Kidney capillary endothelial cell (primary cell): ENCODE results near the gene LRP10.
"Not testable (repeated sequence)": the region's sequence is repeated elsewhere in the genome, so short reads cannot be mapped to it uniquely, and the experiment has no call there.

Experiments
- DNase-seq: peaks from one replicate; pipeline ENCODE4 v3.0.0-alpha.2; 2018; ENCODE audit warnings: low spot score

LRP10 gene

GRCh38 chr14:22887260-22887989 is 15.9 kb downstream of the LRP10 start:
- DNase-seq = no peak

GRCh38 chr14:22887990-22888378 is 16.4 kb downstream of the LRP10 start:
- DNase-seq = no peak

- no peak for DNase-seq
Observed at GRCh38 chr14:22888662-22889061, 17.1 kb downstream of the LRP10 start.

- no peak for DNase-seq
Observed at GRCh38 chr14:22890416-22890815, 18.9 kb downstream of the LRP10 start.

GRCh38 chr14:22892488-22892887 is 20.9 kb downstream of the LRP10 start:
- DNase-seq = no peak

- no peak for DNase-seq
Observed at GRCh38 chr14:22893706-22894105, 22.2 kb downstream of the LRP10 start.

GRCh38 chr14:22895402-22895801 is 23.9 kb downstream of the LRP10 start:
- DNase-seq = no peak

- no peak for DNase-seq
Observed at GRCh38 chr14:22896356-22896755, 24.8 kb downstream of the LRP10 start.

- no peak for DNase-seq
Observed at GRCh38 chr14:22896760-22897159, 25.2 kb downstream of the LRP10 start.

- DNase-seq = no peak
Observed at GRCh38 chr14:22897357-22897756, 25.8 kb downstream of the LRP10 start.

- no peak for DNase-seq
Observed at GRCh38 chr14:22898302-22899090, 27.0 kb downstream of the LRP10 start.

GRCh38 chr14:22900081-22900799 is 28.7 kb downstream of the LRP10 start:
- DNase-seq = peak; percentile 69

GRCh38 chr14:22901799-22902198 is 30.3 kb downstream of the LRP10 start:
- no peak for DNase-seq

- no peak for DNase-seq
Observed at GRCh38 chr14:22903742-22904087, 32.2 kb downstream of the LRP10 start.

GRCh38 chr14:22905627-22906026 is 34.1 kb downstream of the LRP10 start:
- DNase-seq = no peak

GRCh38 chr14:22906073-22906472 is 34.5 kb downstream of the LRP10 start:
- no peak for DNase-seq

GRCh38 chr14:22907429-22907828 is 35.9 kb downstream of the LRP10 start:
- no peak for DNase-seq

GRCh38 chr14:22908601-22909000 is 37.1 kb downstream of the LRP10 start:
- no peak for DNase-seq

GRCh38 chr14:22910916-22911315 is 39.4 kb downstream of the LRP10 start:
- DNase-seq = no peak

GRCh38 chr14:22914836-22915235 is 43.3 kb downstream of the LRP10 start:
- DNase-seq = not testable (repeated sequence)

- DNase-seq = no peak
Observed at GRCh38 chr14:22915886-22916521, 44.5 kb downstream of the LRP10 start.

GRCh38 chr14:22918804-22919600 is 47.5 kb downstream of the LRP10 start, which contains the start of gene RBM23:
RBM23 (minus strand) TSS chr14:22919149.
- peak; percentile 100 for DNase-seq
